Prostate gland (tissue), 2 donors: ENCODE results near the gene KRT32.

Source experiments
- POLR2A ChIP-seq: fragments of 450-650 bp; IDR thresholded peaks from one replicate; pipeline ENCODE4 v1.6.1; 2016; ENCODE audit warnings: antibody characterized with exemption, mild to moderate bottlenecking
- POLR2AphosphoS5 ChIP-seq: sonication (generic); formaldehyde crosslinking; IDR thresholded peaks from one replicate; pipeline ENCODE4 v1.6.1; 2017; ENCODE audit warnings: antibody characterized with exemption
- TF ChIP-seq, protein P1 (sequence below), 4 experiments: fragments of 200-600 bp in 2 of 4; fragments of 450-650 bp in 2 of 4; sonication (generic) in 2 of 4; IDR thresholded peaks; 1 replicate in 3 of 4; 2 replicates in 1 of 4; pipeline ENCODE4 v1.5.1; 2016 to 2019; ENCODE audit warnings: antibody characterized with exemption in 4 of 4, mild to moderate bottlenecking in 2 of 4, moderate library complexity in 2 of 4

DNA sequence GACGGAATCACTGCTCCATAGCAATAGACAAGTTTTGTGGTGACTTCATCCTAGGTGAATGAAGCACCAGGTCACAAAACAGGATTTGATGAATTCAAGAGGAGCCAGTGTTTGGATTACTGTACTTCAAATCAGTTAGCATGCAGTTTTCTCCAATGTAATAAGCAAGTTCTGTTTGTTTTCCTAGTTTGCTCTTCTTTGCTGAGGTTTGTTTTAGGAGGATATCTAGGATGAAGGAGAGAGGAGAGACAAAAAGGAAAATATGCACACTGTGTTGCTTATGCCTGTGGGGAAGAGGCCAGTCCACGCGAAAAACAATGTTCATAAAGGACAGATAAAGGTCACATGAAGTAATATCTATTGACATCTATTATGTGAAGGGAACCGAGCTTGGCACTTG is 51.8 kb downstream of the KRT32 start:
- TF ChIP-seq, protein P1, sequence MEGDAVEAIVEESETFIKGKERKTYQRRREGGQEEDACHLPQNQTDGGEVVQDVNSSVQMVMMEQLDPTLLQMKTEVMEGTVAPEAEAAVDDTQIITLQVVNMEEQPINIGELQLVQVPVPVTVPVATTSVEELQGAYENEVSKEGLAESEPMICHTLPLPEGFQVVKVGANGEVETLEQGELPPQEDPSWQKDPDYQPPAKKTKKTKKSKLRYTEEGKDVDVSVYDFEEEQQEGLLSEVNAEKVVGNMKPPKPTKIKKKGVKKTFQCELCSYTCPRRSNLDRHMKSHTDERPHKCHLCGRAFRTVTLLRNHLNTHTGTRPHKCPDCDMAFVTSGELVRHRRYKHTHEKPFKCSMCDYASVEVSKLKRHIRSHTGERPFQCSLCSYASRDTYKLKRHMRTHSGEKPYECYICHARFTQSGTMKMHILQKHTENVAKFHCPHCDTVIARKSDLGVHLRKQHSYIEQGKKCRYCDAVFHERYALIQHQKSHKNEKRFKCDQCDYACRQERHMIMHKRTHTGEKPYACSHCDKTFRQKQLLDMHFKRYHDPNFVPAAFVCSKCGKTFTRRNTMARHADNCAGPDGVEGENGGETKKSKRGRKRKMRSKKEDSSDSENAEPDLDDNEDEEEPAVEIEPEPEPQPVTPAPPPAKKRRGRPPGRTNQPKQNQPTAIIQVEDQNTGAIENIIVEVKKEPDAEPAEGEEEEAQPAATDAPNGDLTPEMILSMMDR (IDR thresholded peaks at IDR 0.05), result no peak
- TF ChIP-seq POLR2A, result no peak
- no peak for TF ChIP-seq POLR2AphosphoS5
